K562 (cell line): Measurements from ENCODE around the gene ORAI3. TPM values are rescaled to one million over a fixed set of nuclear protein-coding genes. Genes with fewer than 3 reads are reported as not detected.

Experiments used
- ATAC-seq: fragments of 200-7000 bp; cut with Tn5 transposase; 3 replicates; pipeline ENCODE4 v1.9.1; 2020; ENCODE audit warnings: moderate library complexity
- BruUV-seq: library from RNA; stranded (reverse); fragments of 400-500 nt; replicated peaks from 2 replicates; lab custom pipeline; 2021; lab: Mats Ljungman, UMichigan
- CTCF ChIA-PET: fragments of 300-600 bp; formaldehyde crosslinking; extraction: SDS; loops from one replicate; lab custom pipeline; 2021; ENCODE audit warnings: low intra/inter-chr PET ratio; lab: Yijun Ruan, JAX
- POLR2A ChIA-PET: fragments of 300-600, 350-650 bp; sonication (Branson Sonifier 250); formaldehyde crosslinking; extraction: SDS; loops from one replicate; lab custom pipeline; 2021; ENCODE audit warnings: antibody characterized with exemption, inconsistent platforms; lab: Yijun Ruan, JAX
- DNase-seq, 4 experiments: peaks; one replicate each; pipeline versions ENCODE4 v3.0.0 to v3.0.0-alpha.2; 2011 to 2018; ENCODE audit warnings: low spot score in 3 of 4, mixed read lengths in 3 of 4; ENCODE audit errors: extremely low read depth in 1 of 4
- FAIRE-seq: peaks from 2 replicates; lab custom pipeline; 2011; peaks lifted over from hg19 to GRCh38; lab: Jason Lieb, UNC
- H2AFZ ChIP-seq: 2 replicates; pipeline ENCODE4 v1.6.0; 2011; ENCODE audit warnings: low read depth, low read length, control low read depth, inconsistent platforms
- H3K27ac ChIP-seq: fragments of 200-600 bp; 3 replicates; pipeline ENCODE4 v1.8.0; 2011; ENCODE audit warnings: low read depth, mild to moderate bottlenecking, control low read depth, inconsistent platforms, low read length, moderate library complexity, mixed read lengths; ENCODE audit errors: extremely low read depth
- H3K27me3 ChIP-seq, 2 experiments: fragments of 300-600 bp in 1 of 2; 2 replicates in 1 of 2; 3 replicates in 1 of 2; pipeline versions ENCODE4 v1.6.0 to v1.8.0; 2011; ENCODE audit warnings: inconsistent platforms in 2 of 2, low read length in 2 of 2, mild to moderate bottlenecking in 1 of 2, mixed read lengths in 1 of 2, moderate library complexity in 1 of 2; ENCODE audit not compliant: control insufficient read depth in 2 of 2, insufficient read depth in 2 of 2
- H3K36me3 ChIP-seq: fragments of 300-600 bp; 3 replicates; pipeline ENCODE4 v1.8.0; 2011; ENCODE audit warnings: mild to moderate bottlenecking, low read length, inconsistent platforms; ENCODE audit not compliant: control insufficient read depth, insufficient read depth
- H3K4me1 ChIP-seq, 2 experiments: fragments of 200-600 bp in 1 of 2; replicated peaks in 1 of 2; 2 replicates in 1 of 2; 3 replicates in 1 of 2; pipeline versions ENCODE4 v1.5.1 to v1.8.0; 2011; ENCODE audit warnings: inconsistent platforms in 2 of 2, low read length in 2 of 2, mild to moderate bottlenecking in 1 of 2, mixed read lengths in 1 of 2, moderate library complexity in 1 of 2; ENCODE audit not compliant: control insufficient read depth in 2 of 2, insufficient read depth in 2 of 2
- H3K4me2 ChIP-seq: 2 replicates; pipeline ENCODE4 v1.6.1; 2011; ENCODE audit warnings: low read length, control low read depth, inconsistent platforms, mixed read lengths; ENCODE audit not compliant: insufficient read depth
- H3K4me3 ChIP-seq: fragments of 200-600 bp; sonication (generic), shearing (Covaris generic); 2 replicates; pipeline ENCODE4 v1.5.1; 2016; ENCODE audit warnings: control low read depth, inconsistent platforms
- H3K79me2 ChIP-seq: fragments of 200-600 bp; 3 replicates; pipeline ENCODE4 v1.8.0; 2011; ENCODE audit warnings: low read length, inconsistent platforms; ENCODE audit not compliant: control insufficient read depth, insufficient read depth
- H3K9ac ChIP-seq, 2 experiments: 2 replicates each; pipeline versions ENCODE4 v1.6.0 to v1.6.1; 2011; ENCODE audit warnings: low read depth in 2 of 2, low read length in 2 of 2, control low read depth in 1 of 2, inconsistent platforms in 1 of 2, mild to moderate bottlenecking in 1 of 2, mixed read lengths in 1 of 2; ENCODE audit not compliant: insufficient read depth in 1 of 2
- H3K9me1 ChIP-seq: one replicate; pipeline ENCODE4 v1.6.0; 2011; ENCODE audit warnings: inconsistent platforms, mild to moderate bottlenecking, low read length, moderate library complexity; ENCODE audit not compliant: control insufficient read depth, insufficient read depth
- H3K9me3 ChIP-seq: replicated peaks from 2 replicates; pipeline ENCODE4 v1.5.1; 2011; ENCODE audit warnings: low read depth, low read length, inconsistent platforms; ENCODE audit not compliant: control insufficient read depth, insufficient read depth
- H4K20me1 ChIP-seq: replicated peaks from 2 replicates; pipeline ENCODE4 v1.6.1; 2011; ENCODE audit warnings: low read length, inconsistent platforms, mixed read lengths; ENCODE audit not compliant: control insufficient read depth, insufficient read depth
- WGBS: fragments of 100-300 bp; shearing (Covaris generic); methylation state at CpG from one replicate; pipeline ENCODE4 v1.1.6; 2016; ENCODE audit warnings: low coverage, mixed read lengths; ENCODE audit not compliant: insufficient coverage; ENCODE audit errors: missing lambda C conversion rate; 5-methylcytosine and 5-hydroxymethylcytosine counted together
- in situ Hi-C: fragments of 300-500 bp; cut with MboI; formaldehyde crosslinking; loops from 4 replicates; pipeline ENCODE4 v1.15.0; 2018; ENCODE audit warnings: inconsistent platforms, mixed read lengths
- intact Hi-C: fragments of 100-400 bp; cut with micrococcal nuclease; formaldehyde crosslinking; loops from 2 replicates; pipeline ENCODE4 v1.14.2; 2022
- polyA plus RNA-seq, 8 experiments: library from polyadenylated mRNA; depleted of rRNA in 4 of 8; stranded (reverse) in 5 of 8; unstranded in 3 of 8; fragments of >200 nt; fragmentation: Nextera tagmentation in 2 of 8; fragmentation: Illumina TruSeq in 1 of 8; extraction: Ambion mirVana in 2 of 8; extraction: Trizol in 1 of 8; gene quantifications; 2 replicates each; pipeline versions ENCODE4 v1.2.1 to v1.2.3, GENCODE V29; 2011 to 2014; ENCODE audit warnings: inconsistent platforms in 1 of 8, missing spikeins in 1 of 8
- total RNA-seq, 7 experiments: library from RNA; depleted of rRNA in 6 of 7; stranded (reverse); fragments of >200 nt in 6 of 7; fragmentation: Illumina TruSeq in 2 of 7; extraction: Trizol in 2 of 7; gene quantifications; 2 replicates each; pipeline versions ENCODE4 v1.2.1 to v1.2.3, GENCODE V29; 2011 to 2021; ENCODE audit warnings: low replicate concordance in 1 of 7
- TF ChIP-seq, protein P1 (sequence below): sonication (generic); formaldehyde crosslinking; IDR thresholded peaks from 2 replicates; pipeline ENCODE4 v1.9.0; 2022; ENCODE audit warnings: mild to moderate bottlenecking, missing genetic modification reagents
- TF ChIP-seq, protein P2 (sequence below): fragments of 250-450 bp; sonication (Bioruptor Pico); IDR thresholded peaks from 2 replicates; pipeline ENCODE4 v1.9.0; 2021; ENCODE audit warnings: mild to moderate bottlenecking, inconsistent platforms

ORAI3 gene
- total and polyA plus RNA-seq, 9 of the 15 experiments (the other 6 are each of a cell fraction or from before 2014, with no cell fraction given) = 4.9 to 23.3 (median 14.1) TPM

- CTCF ChIA-PET = interaction anchor here (1.2 to 1.9 kb wide), 2 partner anchors 76 to 262 kb away, joined by 5 to 20 read pairs; no protein-coding TSS in a partner anchor
- WGBS = 57% methylated on average over 2 of the region's 2 CpGs
- Histone ChIP-seq H3K9ac (no peak overlapping the region; a peak in 1 of 4 replicates), H3K36me3 (peaks cover 9% of the 10 kb centered on the region; the same call in 1 of the 3 replicates), H3K27ac (no peak overlapping the region), H3K9me1 (no peaks in the 10 kb centered on the region), H3K27me3 (no peaks in the 10 kb centered on the region; a peak in 1 of 5 replicates), H2AFZ (peak overlapping the region; percentile 89; the same call in 1 of the 2 replicates), H4K20me1 (0 out of 2 replicates have a peak, but pooled peaks cover 3% of the 10 kb centered on the region), H3K4me3 (no peak overlapping the region), H3K79me2 (peaks cover 17% of the 10 kb centered on the region), H3K4me2 (0 out of 2 replicates have a peak overlapping the region, but pooled peaks have one; percentile 92), H3K9me3 (no peaks in the 10 kb centered on the region), H3K4me1 (peaks cover 3 to 31% of the 10 kb centered on the region in 2 experiments; a peak in 4 of 5 replicates)
- DNase-seq (no peak), ATAC-seq (no peak), FAIRE-seq (no peak)
- in situ Hi-C loops = loop anchor here (5.0 kb wide), 1 partner anchor 74 kb away; no protein-coding TSS in a partner anchor
- intact Hi-C loops = loop anchor here (1.0 to 5.0 kb wide), 4 partner anchors 27 to 264 kb away; partner anchors contain the start of genes BCL7C and FBRS
- TF ChIP-seq, protein P1, sequence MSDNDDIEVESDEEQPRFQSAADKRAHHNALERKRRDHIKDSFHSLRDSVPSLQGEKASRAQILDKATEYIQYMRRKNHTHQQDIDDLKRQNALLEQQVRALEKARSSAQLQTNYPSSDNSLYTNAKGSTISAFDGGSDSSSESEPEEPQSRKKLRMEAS (CRISPR knock-in tag) = no peak
- TF ChIP-seq, protein P2, sequence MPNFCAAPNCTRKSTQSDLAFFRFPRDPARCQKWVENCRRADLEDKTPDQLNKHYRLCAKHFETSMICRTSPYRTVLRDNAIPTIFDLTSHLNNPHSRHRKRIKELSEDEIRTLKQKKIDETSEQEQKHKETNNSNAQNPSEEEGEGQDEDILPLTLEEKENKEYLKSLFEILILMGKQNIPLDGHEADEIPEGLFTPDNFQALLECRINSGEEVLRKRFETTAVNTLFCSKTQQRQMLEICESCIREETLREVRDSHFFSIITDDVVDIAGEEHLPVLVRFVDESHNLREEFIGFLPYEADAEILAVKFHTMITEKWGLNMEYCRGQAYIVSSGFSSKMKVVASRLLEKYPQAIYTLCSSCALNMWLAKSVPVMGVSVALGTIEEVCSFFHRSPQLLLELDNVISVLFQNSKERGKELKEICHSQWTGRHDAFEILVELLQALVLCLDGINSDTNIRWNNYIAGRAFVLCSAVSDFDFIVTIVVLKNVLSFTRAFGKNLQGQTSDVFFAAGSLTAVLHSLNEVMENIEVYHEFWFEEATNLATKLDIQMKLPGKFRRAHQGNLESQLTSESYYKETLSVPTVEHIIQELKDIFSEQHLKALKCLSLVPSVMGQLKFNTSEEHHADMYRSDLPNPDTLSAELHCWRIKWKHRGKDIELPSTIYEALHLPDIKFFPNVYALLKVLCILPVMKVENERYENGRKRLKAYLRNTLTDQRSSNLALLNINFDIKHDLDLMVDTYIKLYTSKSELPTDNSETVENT (CRISPR knock-in tag) = no peak
- no TSS peak for BruUV-seq
- POLR2A ChIA-PET = interaction anchor here (0.6 kb wide), 1 partner anchor 163 kb away, joined by 3 read pairs; no protein-coding TSS in a partner anchor
These were observed 28.0 kb upstream of the ORAI3 start for GRCh38 chr16:30920891-30921290.
